Hippocampal formation (tissue), 2 donors: ENCODE results near the gene SPRN.

Experiments
- DNase-seq, 2 donors: peaks; one replicate each; lab custom pipeline; 2025; lab: John Stamatoyannopoulos, UW

Gene SPRN

GRCh38 chr10:133405844-133406527 lies 18.4 kb downstream of the SPRN start:
- no peak for DNase-seq

- no peak for DNase-seq
These were observed 19.2 kb downstream of the SPRN start for GRCh38 chr10:133405272-133405671.

- DNase-seq = no peak
These were observed 20.6 kb downstream of the SPRN start for GRCh38 chr10:133403784-133404183.

GRCh38 chr10:133403359-133403758 lies 21.1 kb downstream of the SPRN start:
- DNase-seq = no peak

- DNase-seq = no peak
These were observed 22.3 kb downstream of the SPRN start for GRCh38 chr10:133401981-133402725.

- DNase-seq = no peak
These were observed 22.9 kb downstream of the SPRN start for GRCh38 chr10:133401500-133401899.

- no peak for DNase-seq
These were observed 23.6 kb downstream of the SPRN start for GRCh38 chr10:133400624-133401424.

- DNase-seq = no peak
These were observed 25.3 kb downstream of the SPRN start for GRCh38 chr10:133399123-133399601.

- DNase-seq = no peak
These were observed 26.5 kb downstream of the SPRN start for GRCh38 chr10:133397938-133398337.

- DNase-seq = no peak
These were observed 28.3 kb downstream of the SPRN start for GRCh38 chr10:133396035-133396624.

- DNase-seq = no peak
These were observed 29.6 kb downstream of the SPRN start for GRCh38 chr10:133394801-133395221.

- DNase-seq = peak; percentile 91 to 93
These were observed 30.3 kb downstream of the SPRN start, which contains the start of gene MTG1 for GRCh38 chr10:133394064-133394663. Gene MTG1, plus strand, starts transcription at chr10:133394157. Its CDS starts 64 bp downstream, at chr10:133394221.

GRCh38 chr10:133393401-133394063 lies 30.9 kb downstream of the SPRN start:
- no peak for DNase-seq

- no peak for DNase-seq
These were observed 32.5 kb downstream of the SPRN start for GRCh38 chr10:133391761-133392518.

- DNase-seq = no peak
These were observed 33.2 kb downstream of the SPRN start for GRCh38 chr10:133391249-133391635.

GRCh38 chr10:133390597-133391248 lies 33.7 kb downstream of the SPRN start:
- DNase-seq = no peak

- no peak for DNase-seq
These were observed 35.2 kb downstream of the SPRN start for GRCh38 chr10:133388973-133389818.

GRCh38 chr10:133388236-133388972 lies 36.0 kb downstream of the SPRN start:
- no peak for DNase-seq
